Left ventricle myocardium inferior (tissue), 1 donor: ENCODE measurements around the gene GTF3C5. TPM values are rescaled to one million over a fixed set of nuclear protein-coding genes. Genes with fewer than 3 reads are reported as not detected.
A peak's percentile ranks its signal among the peaks of the same experiment; 100 is the strongest.

Experiments
- DNase-seq: peaks from one replicate; pipeline ENCODE4 v3.0.0-alpha.2; 2020
- H3K27ac ChIP-seq: fragments of 200-600 bp; replicated peaks from 2 replicates; pipeline ENCODE4 v1.8.0; 2021
- H3K27me3 ChIP-seq: fragments of 200-600 bp; 2 replicates; pipeline ENCODE4 v1.8.0; 2021; ENCODE audit warnings: low read depth
- H3K36me3 ChIP-seq: fragments of 200-600 bp; 2 replicates; pipeline ENCODE4 v1.8.0; 2021
- H3K4me1 ChIP-seq: fragments of 200-600 bp; 2 replicates; pipeline ENCODE4 v1.8.0; 2021
- H3K4me3 ChIP-seq: fragments of 200-600 bp; 2 replicates; pipeline ENCODE4 v1.8.0; 2021; ENCODE audit warnings: mild to moderate bottlenecking, moderate library complexity
- H3K9me3 ChIP-seq: fragments of 200-600 bp; replicated peaks from 2 replicates; pipeline ENCODE4 v1.8.0; 2021
- CTCF ChIP-seq: fragments of 200-600 bp; IDR thresholded peaks from 2 replicates; pipeline ENCODE4 v1.8.0; 2021; ENCODE audit warnings: antibody characterized with exemption, mild to moderate bottlenecking, borderline replicate concordance
- intact Hi-C: fragments of 100-400 bp; cut with micrococcal nuclease; formaldehyde crosslinking; loops from one replicate; pipeline ENCODE4 v1.11.0; 2022
- total RNA-seq: library from RNA; stranded (reverse); fragmentation: NEBNext Ultra II Directional; extraction: Animal tissue kit (Norgen Biotek cat#: 25700); gene quantifications from one replicate; pipeline ENCODE4 v1.2.1, GENCODE V29; 2021
- donor health status: DM: no; HTN: yes; CAD: no; lungs with severe emphysema.

GTF3C5 gene
- total RNA-seq, 1 donor from 2014 or later = 36.0 TPM

DNA sequence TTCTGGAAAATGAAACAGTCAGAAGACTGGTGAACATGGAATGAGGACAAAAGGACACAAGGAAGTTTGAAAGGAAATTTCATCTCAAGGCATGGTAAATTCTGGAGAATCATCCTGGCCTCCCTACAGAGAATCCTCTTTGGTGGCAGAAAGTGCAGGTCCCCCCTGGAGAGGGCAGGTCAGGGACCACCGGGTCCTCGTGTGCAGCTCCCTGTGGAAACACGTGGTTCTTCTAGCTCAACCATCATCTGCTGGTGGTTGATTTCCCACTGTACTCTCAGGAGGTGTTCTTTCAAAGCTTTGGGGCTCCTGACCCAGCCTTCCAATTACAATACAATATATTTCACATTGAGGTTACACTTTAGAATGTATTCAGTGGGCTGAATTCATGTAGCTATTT lies 2.6 kb upstream of the GTF3C5 start:
- no peak for TF ChIP-seq CTCF
- Histone ChIP-seq H3K9me3 (no peaks in the 10 kb centered on the region), H3K27ac (no peak overlapping the region), H3K36me3 (no peaks in the 10 kb centered on the region), H3K4me1 (peaks cover 40% of the 10 kb centered on the region), H3K27me3 (no peaks in the 10 kb centered on the region), H3K4me3 (no peak overlapping the region)
- no peak for DNase-seq
- intact Hi-C loops = no loop called here

GRCh38 chr9:133029994-133030316 lies 842 bp upstream of the GTF3C5 start:
- intact Hi-C loops = loop anchor here (10.0 kb wide), 1 partner anchor 115 kb away; no protein-coding TSS in a partner anchor
- Histone ChIP-seq H3K27me3 (no peaks in the 10 kb centered on the region), H3K4me3 (peak overlapping the region; percentile 98), H3K27ac (peak overlapping the region; percentile 97), H3K4me1 (peaks cover 44% of the 10 kb centered on the region), H3K9me3 (no peaks in the 10 kb centered on the region), H3K36me3 (no peaks in the 10 kb centered on the region)
- TF ChIP-seq CTCF = no peak
- DNase-seq = peak; percentile 18

GRCh38 chr9:133031130-133031422 lies 279 bp downstream of the GTF3C5 start:
- H3K27me3 ChIP-seq = no peaks in the 10 kb centered on the region
- H3K9me3 ChIP-seq = no peaks in the 10 kb centered on the region
- no peaks in the 10 kb centered on the region for H3K36me3 ChIP-seq
- peaks cover 44% of the 10 kb centered on the region for H3K4me1 ChIP-seq
- intact Hi-C loops = loop anchor here (10.0 kb wide), 1 partner anchor 114 kb away; no protein-coding TSS in a partner anchor
- peak overlapping the region; percentile 97 for H3K27ac ChIP-seq
- TF ChIP-seq CTCF = no peak
- DNase-seq = no peak
- H3K4me3 ChIP-seq = peak overlapping the region; percentile 98

DNA sequence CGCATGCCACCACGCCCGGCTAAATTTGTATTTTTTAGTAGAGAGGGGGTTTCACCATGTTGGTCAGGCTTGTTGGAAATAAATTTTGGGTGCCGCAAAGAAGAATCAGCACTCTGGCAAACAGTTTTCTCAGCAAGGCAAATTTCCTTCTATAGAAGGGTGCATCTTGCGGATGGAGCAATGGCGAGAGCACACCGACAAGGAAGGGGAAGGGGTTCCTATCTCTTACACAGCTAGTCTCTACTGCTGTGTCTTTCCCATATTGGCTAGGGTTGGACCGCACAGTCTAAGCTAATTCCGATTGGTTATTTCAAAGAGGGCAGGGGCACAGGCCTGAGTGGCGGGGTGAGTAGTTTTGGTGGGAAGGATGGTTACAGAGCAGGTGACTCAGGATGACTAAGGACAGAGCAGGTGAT lies 707 bp downstream of the GTF3C5 start:
- H3K27me3 ChIP-seq = no peaks in the 10 kb centered on the region
- DNase-seq = no peak
- no peak for TF ChIP-seq CTCF
- no peaks in the 10 kb centered on the region for H3K36me3 ChIP-seq
- H3K4me1 ChIP-seq = peaks cover 44% of the 10 kb centered on the region
- H3K27ac ChIP-seq = peak overlapping the region; percentile 97
- H3K9me3 ChIP-seq = no peaks in the 10 kb centered on the region
- intact Hi-C loops = loop anchor here (10.0 kb wide), 1 partner anchor 113 kb away; no protein-coding TSS in a partner anchor
- peak overlapping the region; percentile 98 for H3K4me3 ChIP-seq

GRCh38 chr9:133032171-133032570 lies 1.4 kb downstream of the GTF3C5 start:
- no peaks in the 10 kb centered on the region for H3K9me3 ChIP-seq
- no peak overlapping the region for H3K27ac ChIP-seq
- no peaks in the 10 kb centered on the region for H3K36me3 ChIP-seq
- intact Hi-C loops = loop anchor here (10.0 kb wide), 1 partner anchor 113 kb away; no protein-coding TSS in a partner anchor
- H3K27me3 ChIP-seq = no peaks in the 10 kb centered on the region
- peaks cover 44% of the 10 kb centered on the region for H3K4me1 ChIP-seq
- DNase-seq = no peak
- peak overlapping the region; percentile 98 for H3K4me3 ChIP-seq
- TF ChIP-seq CTCF = no peak

- Histone ChIP-seq H3K4me3 (no peak overlapping the region), H3K27ac (no peak overlapping the region), H3K36me3 (no peaks in the 10 kb centered on the region), H3K4me1 (peaks cover 28% of the 10 kb centered on the region), H3K27me3 (no peaks in the 10 kb centered on the region), H3K9me3 (no peaks in the 10 kb centered on the region)
- DNase-seq = no peak
- intact Hi-C loops = loop anchor here (10.0 kb wide), 1 partner anchor 109 kb away; no protein-coding TSS in a partner anchor
- TF ChIP-seq CTCF = no peak
Observed at GRCh38 chr9:133035669-133036068, 4.9 kb downstream of the GTF3C5 start.
